HG03442 (cell line): Measurements from ENCODE around the gene LUZP2.

Experiments used
- ATAC-seq: cut with Tn5 transposase; IDR thresholded peaks from one replicate; pipeline ENCODE4 v1.9.1; 2021; ENCODE audit warnings: mild to moderate bottlenecking, moderate library complexity; ENCODE audit not compliant: unreplicated experiment

Gene LUZP2

GRCh38 chr11:25065746-25066145 lies 568.9 kb downstream of the LUZP2 start:
- ATAC-seq, result no peak

GRCh38 chr11:25066706-25067105 lies 569.9 kb downstream of the LUZP2 start:
- ATAC-seq, result no peak

- no peak for ATAC-seq
Measured at GRCh38 chr11:25068451-25068850, 571.6 kb downstream of the LUZP2 start.

- no peak for ATAC-seq
Measured at GRCh38 chr11:25094085-25094802, 597.4 kb downstream of the LUZP2 start.

GRCh38 chr11:25119416-25119815 lies 622.6 kb downstream of the LUZP2 start:
- ATAC-seq, result no peak
